IMR-90 (cell line): Measurements from ENCODE around the gene NGB. TPM values are rescaled to one million over a fixed set of nuclear protein-coding genes. Genes with fewer than 3 reads are reported as not detected.

Source experiments
- ATAC-seq: fragments of 200-7000 bp; cut with Tn5 transposase; 2 replicates; pipeline ENCODE4 v1.9.1; 2020; ENCODE audit warnings: low read depth, mild to moderate bottlenecking, moderate library complexity
- BruUV-seq: library from RNA; stranded (reverse); fragments of 400-500 nt; replicated peaks from 2 replicates; lab custom pipeline; 2021; lab: Mats Ljungman, UMichigan
- CTCF ChIA-PET: fragments of 300-600 bp; formaldehyde crosslinking; extraction: SDS; loops from one replicate; lab custom pipeline; 2021; ENCODE audit warnings: antibody characterized with exemption; lab: Yijun Ruan, JAX
- POLR2A ChIA-PET: fragments of 300-600 bp; sonication (Branson Sonifier 250); formaldehyde crosslinking; loops from one replicate; lab custom pipeline; 2022; ENCODE audit warnings: antibody characterized with exemption; ENCODE audit not compliant: unreplicated experiment; lab: Charles Lee
- DNase-seq: peaks from one replicate; pipeline ENCODE4 v3.0.0; 2013
- H2AFZ ChIP-seq: replicated peaks from 2 replicates; pipeline ENCODE3; 2013; ENCODE audit warnings: low read length, mild to moderate bottlenecking; ENCODE audit not compliant: poor library complexity
- H2AK5ac ChIP-seq: 2 replicates; pipeline ENCODE4 v1.6.1; 2013; ENCODE audit warnings: low read depth, low read length, inconsistent platforms
- H2AK9ac ChIP-seq: replicated peaks from 2 replicates; pipeline ENCODE3; 2013; ENCODE audit warnings: mild to moderate bottlenecking, low read depth, low read length, moderate library complexity; ENCODE audit not compliant: poor library complexity
- H2BK120ac ChIP-seq: 2 replicates; pipeline ENCODE4 v1.6.1; 2013; ENCODE audit warnings: low read depth, low read length, inconsistent platforms
- H2BK15ac ChIP-seq: 3 replicates; pipeline ENCODE4 v1.6.1; 2013; ENCODE audit warnings: low read depth, low read length, inconsistent platforms
- H2BK20ac ChIP-seq: 2 replicates; pipeline ENCODE4 v1.6.1; 2013; ENCODE audit warnings: low read depth, mild to moderate bottlenecking, inconsistent platforms, low read length, moderate library complexity
- H2BK5ac ChIP-seq: 2 replicates; pipeline ENCODE4 v1.6.1; 2013; ENCODE audit warnings: mild to moderate bottlenecking, low read depth, low read length, inconsistent platforms; ENCODE audit not compliant: poor library complexity, severe bottlenecking
- H3K14ac ChIP-seq: replicated peaks from 2 replicates; pipeline ENCODE4 v1.6.1; 2013; ENCODE audit warnings: low read depth, low read length, inconsistent platforms
- H3K18ac ChIP-seq: 2 replicates; pipeline ENCODE4 v1.6.1; 2013; ENCODE audit warnings: low read depth, low read length, control low read depth
- H3K23ac ChIP-seq: 2 replicates; pipeline ENCODE4 v1.6.1; 2013; ENCODE audit warnings: low read depth, low read length, inconsistent platforms
- H3K27ac ChIP-seq: 2 replicates; pipeline ENCODE4 v1.5.1; 2013; ENCODE audit warnings: mild to moderate bottlenecking, control low read depth, low read length; ENCODE audit not compliant: insufficient read depth
- H3K27me3 ChIP-seq: 2 replicates; pipeline ENCODE4 v1.6.1; 2013; ENCODE audit warnings: low read length; ENCODE audit not compliant: control insufficient read depth, insufficient read depth
- H3K36me3 ChIP-seq: 2 replicates; pipeline ENCODE4 v1.6.1; 2013; ENCODE audit warnings: low read length, mixed read lengths; ENCODE audit not compliant: control insufficient read depth, insufficient read depth
- H3K4ac ChIP-seq: 2 replicates; pipeline ENCODE4 v1.6.1; 2013; ENCODE audit warnings: low read depth, low read length, inconsistent platforms
- H3K4me1 ChIP-seq: 2 replicates; pipeline ENCODE4 v1.6.1; 2013; ENCODE audit warnings: low read length, mixed read lengths; ENCODE audit not compliant: control insufficient read depth, insufficient read depth
- H3K4me2 ChIP-seq: 2 replicates; pipeline ENCODE4 v1.6.1; 2013; ENCODE audit warnings: low read depth, mild to moderate bottlenecking, control low read depth, low read length, moderate library complexity
- H3K4me3 ChIP-seq: 2 replicates; pipeline ENCODE4 v1.5.1; 2013; ENCODE audit warnings: low read depth, mild to moderate bottlenecking, control low read depth, low read length, moderate library complexity; ENCODE audit not compliant: insufficient read depth
- H3K56ac ChIP-seq: 2 replicates; pipeline ENCODE4 v1.6.1; 2013; ENCODE audit warnings: low read length, inconsistent platforms; ENCODE audit not compliant: insufficient read depth; ENCODE audit errors: extremely low read depth
- H3K79me1 ChIP-seq, 2 experiments: 2 replicates each; pipeline ENCODE4 v1.6.1; 2013; ENCODE audit warnings: low read length in 2 of 2, inconsistent platforms in 1 of 2, low read depth in 1 of 2
- H3K9ac ChIP-seq: 2 replicates; pipeline ENCODE4 v1.6.1; 2013; ENCODE audit warnings: low read depth, low read length, control low read depth
- H3K9me1 ChIP-seq: 2 replicates; pipeline ENCODE4 v1.6.1; 2013; ENCODE audit warnings: low read length, inconsistent platforms; ENCODE audit not compliant: insufficient read depth
- H3K9me3 ChIP-seq: 2 replicates; pipeline ENCODE4 v1.6.1; 2013; ENCODE audit warnings: low read length; ENCODE audit not compliant: control insufficient read depth, insufficient read depth
- H4K20me1 ChIP-seq: 2 replicates; pipeline ENCODE4 v1.6.1; 2013; ENCODE audit warnings: low read length, inconsistent platforms; ENCODE audit not compliant: insufficient read depth
- H4K5ac ChIP-seq: 2 replicates; pipeline ENCODE4 v1.6.1; 2013; ENCODE audit warnings: mild to moderate bottlenecking, low read depth, low read length, control low read depth
- H4K8ac ChIP-seq, 2 experiments: 2 replicates each; pipeline ENCODE4 v1.6.1; 2013; ENCODE audit warnings: low read depth in 2 of 2, low read length in 2 of 2, control low read depth in 1 of 2, inconsistent platforms in 1 of 2
- H4K91ac ChIP-seq: 2 replicates; pipeline ENCODE4 v1.6.1; 2013; ENCODE audit warnings: low read depth, low read length, inconsistent platforms; ENCODE audit not compliant: insufficient read depth
- CEBPB ChIP-seq: IDR thresholded peaks from 2 replicates; pipeline ENCODE4 v1.6.1; 2012; ENCODE audit warnings: low read depth, low read length, improper control_type of control experiment
- NFE2L2 ChIP-seq: fragments of 150-350 bp; IDR thresholded peaks from 2 replicates; pipeline ENCODE4 v1.6.1; 2016; ENCODE audit warnings: low read depth, mild to moderate bottlenecking, low read length
- POLR2A ChIP-seq: IDR thresholded peaks from 2 replicates; pipeline ENCODE4 v1.6.1; 2012; ENCODE audit warnings: mild to moderate bottlenecking, low read depth, low read length
- RFX5 ChIP-seq: IDR thresholded peaks from 2 replicates; pipeline ENCODE4 v1.8.0; 2012; ENCODE audit warnings: low read depth, mild to moderate bottlenecking, low read length, moderate library complexity
- SMC3 ChIP-seq: fragments of 150-350 bp; IDR thresholded peaks from 2 replicates; pipeline ENCODE4 v1.6.1; 2016; ENCODE audit warnings: low read depth, mild to moderate bottlenecking, antibody characterized with exemption, low read length, moderate library complexity
- WGBS, 2 experiments: methylation state at CpG; one replicate each; pipeline versions ENCODE4 v1.1.5 to v1.1.7; 2013; ENCODE audit warnings: missing lambda C conversion rate in 2 of 2; ENCODE audit not compliant: insufficient read length in 1 of 2; ENCODE audit errors: extremely low coverage in 2 of 2; 5-methylcytosine and 5-hydroxymethylcytosine counted together
- dilution Hi-C: fragments of 300-500 bp; cut with HindIII; formaldehyde crosslinking; loops from one replicate; pipeline ENCODE4 v1.14.3; 2018; ENCODE audit warnings: low sequenced_read_pairs; ENCODE audit not compliant: unreplicated experiment
- in situ Hi-C: fragments of 300-500 bp; cut with MboI; formaldehyde crosslinking; loops from 3 replicates; pipeline ENCODE4 v1.14.3; 2019; ENCODE audit warnings: low sequenced_read_pairs, inconsistent platforms, mixed read lengths
- intact Hi-C: fragments of 100-400 bp; cut with micrococcal nuclease; formaldehyde crosslinking; loops from 2 replicates; pipeline ENCODE4 v1.10.0; 2022
- polyA plus RNA-seq, 3 experiments: library from polyadenylated mRNA; depleted of rRNA; stranded (reverse); fragments of >200 nt; gene quantifications; 2 replicates each; pipeline ENCODE4 v1.2.3, GENCODE V29; 2012; ENCODE audit warnings: low replicate concordance in 1 of 3
- total RNA-seq: library from RNA; depleted of rRNA; stranded (reverse); fragments of >200 nt; gene quantifications from 2 replicates; pipeline ENCODE4 v1.2.3, GENCODE V29; 2012
- TF ChIP-seq, protein P1 (sequence below): fragments of 150-350 bp; IDR thresholded peaks from 2 replicates; pipeline ENCODE4 v1.6.1; 2017; ENCODE audit warnings: mild to moderate bottlenecking, antibody characterized with exemption, low read length, low read depth

Gene NGB
- total and polyA plus RNA-seq, 2 of the 4 experiments (the other 2 are of a cell fraction), result not detected

DNA sequence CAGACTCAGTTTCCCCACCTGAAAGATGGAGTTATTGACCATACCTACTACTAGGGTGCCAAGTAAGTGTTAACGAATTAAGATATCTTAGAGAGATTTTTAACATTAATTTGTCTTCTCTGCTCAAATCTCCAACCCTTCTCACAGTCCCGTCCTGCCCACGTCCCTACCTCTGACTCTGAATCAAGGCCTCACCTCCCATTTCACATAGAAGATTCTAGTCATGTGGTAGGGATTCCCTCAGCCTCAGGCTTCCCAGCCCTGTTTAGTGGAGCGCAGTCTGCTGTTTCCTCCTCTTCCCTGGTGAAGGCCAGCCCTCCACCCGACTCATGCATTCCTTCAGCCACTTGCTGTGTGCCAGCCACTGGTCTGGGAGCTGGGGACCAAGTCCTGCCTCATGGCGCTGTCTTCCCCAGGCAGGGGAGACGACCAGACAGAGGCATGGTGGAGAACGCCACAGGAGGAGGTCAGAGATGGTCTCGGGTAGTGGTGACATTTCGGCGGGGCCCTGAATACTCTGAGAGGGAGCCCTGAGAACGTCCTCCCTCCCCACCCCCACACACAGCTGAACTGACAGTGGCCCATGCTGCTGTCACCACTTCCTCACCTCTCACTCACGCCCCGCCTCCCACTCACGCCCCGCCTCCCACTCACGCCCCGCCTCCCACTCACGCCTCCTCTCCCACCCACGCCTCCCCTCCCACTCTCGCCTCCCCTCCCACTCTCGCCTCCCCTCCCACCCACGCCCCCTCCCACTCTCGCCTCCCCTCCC is 50.6 kb downstream of the NGB start:
- BruUV-seq, result no TSS peak
- dilution Hi-C loops (no loop called here), in situ Hi-C loops (no loop called here), intact Hi-C loops (no loop called here)
- no peak overlapping the region for H2AFZ ChIP-seq
- H2BK20ac ChIP-seq, result no peak overlapping the region
- H3K79me1 ChIP-seq, result no peaks in the 10 kb centered on the region
- no peak overlapping the region for H3K9ac ChIP-seq
- no peaks in the 10 kb centered on the region for H3K9me3 ChIP-seq
- no peaks in the 10 kb centered on the region for H3K9me1 ChIP-seq
- H3K56ac ChIP-seq, result no peak overlapping the region
- no peak overlapping the region for H2BK120ac ChIP-seq
- H3K27me3 ChIP-seq, result peaks cover 6% of the 10 kb centered on the region; the same call in 1 of the 2 replicates
- no peak overlapping the region for H3K27ac ChIP-seq
- no peak overlapping the region for H4K8ac ChIP-seq
- H3K18ac ChIP-seq, result no peak overlapping the region
- no peak overlapping the region for H2BK5ac ChIP-seq
- CTCF ChIA-PET, result no interaction called here
- no peak overlapping the region for H2AK5ac ChIP-seq
- no peaks in the 10 kb centered on the region for H3K36me3 ChIP-seq
- WGBS, 2 experiments, result 60% methylated on average over 1 of the region's 24 CpGs; no CpG with 5 or more reads in 1 of the 2 experiments
- POLR2A ChIA-PET, result no interaction called here
- H2BK15ac ChIP-seq, result no peak overlapping the region
- no peak for DNase-seq
- ATAC-seq, result no peak
- no peak for TF ChIP-seq CEBPB
- TF ChIP-seq RFX5, result no peak
- TF ChIP-seq, protein P1, sequence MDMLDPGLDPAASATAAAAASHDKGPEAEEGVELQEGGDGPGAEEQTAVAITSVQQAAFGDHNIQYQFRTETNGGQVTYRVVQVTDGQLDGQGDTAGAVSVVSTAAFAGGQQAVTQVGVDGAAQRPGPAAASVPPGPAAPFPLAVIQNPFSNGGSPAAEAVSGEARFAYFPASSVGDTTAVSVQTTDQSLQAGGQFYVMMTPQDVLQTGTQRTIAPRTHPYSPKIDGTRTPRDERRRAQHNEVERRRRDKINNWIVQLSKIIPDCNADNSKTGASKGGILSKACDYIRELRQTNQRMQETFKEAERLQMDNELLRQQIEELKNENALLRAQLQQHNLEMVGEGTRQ, result no peak
- TF ChIP-seq SMC3, result no peak
- no peak for TF ChIP-seq POLR2A
- TF ChIP-seq NFE2L2, result no peak
- H4K91ac ChIP-seq, result no peak overlapping the region
- no peaks in the 10 kb centered on the region for H4K20me1 ChIP-seq
- H3K23ac ChIP-seq, result no peak overlapping the region
- no peak overlapping the region for H3K4me3 ChIP-seq
- no peak overlapping the region for H3K14ac ChIP-seq
- no peaks in the 10 kb centered on the region for H3K4me1 ChIP-seq
- H2AK9ac ChIP-seq, result no peak overlapping the region
- no peak overlapping the region for H4K5ac ChIP-seq
- no peak overlapping the region for H3K4me2 ChIP-seq
- H3K4ac ChIP-seq, result no peak overlapping the region
